HepG2 (cell line): ENCODE measurements around the gene ACAP3. TPM values are rescaled to one million over a fixed set of nuclear protein-coding genes. Genes with fewer than 3 reads are reported as not detected.

ENCODE experiments used
- FOXP1 ChIP-seq, 2 experiments: fragments of 450-650 bp in 1 of 2; IDR thresholded peaks; 2 replicates each; pipeline ENCODE4 v1.6.1; 2017 to 2018; ENCODE audit warnings: antibody characterized with exemption in 1 of 2
- IKZF1 ChIP-seq: fragments of 450-650 bp; IDR thresholded peaks from 2 replicates; pipeline ENCODE4 v1.7.1; 2016
- KLF12 ChIP-seq: sonication (generic); formaldehyde crosslinking; IDR thresholded peaks from 2 replicates; pipeline ENCODE4 v1.4.0; 2020; ENCODE audit warnings: missing genetic modification reagents, borderline replicate concordance
- MED8 ChIP-seq: sonication (generic); formaldehyde crosslinking; IDR thresholded peaks from 2 replicates; pipeline ENCODE4 v1.8.1; 2023; ENCODE audit warnings: mild to moderate bottlenecking, missing genetic modification reagents; ENCODE audit not compliant: insufficient replicate concordance
- NCOA5 ChIP-seq: sonication (generic); formaldehyde crosslinking; IDR thresholded peaks from 2 replicates; pipeline ENCODE4 v1.4.0; 2020; ENCODE audit warnings: missing genetic modification reagents
- NFE2 ChIP-seq: sonication (generic); formaldehyde crosslinking; IDR thresholded peaks from 2 replicates; pipeline ENCODE4 v1.4.0; 2020; ENCODE audit warnings: missing genetic modification reagents
- PHF21A ChIP-seq: sonication (generic); formaldehyde crosslinking; IDR thresholded peaks from 2 replicates; pipeline ENCODE4 v1.5.0; 2020; ENCODE audit warnings: mild to moderate bottlenecking, missing genetic modification reagents
- SAFB2 ChIP-seq: sonication (generic); formaldehyde crosslinking; IDR thresholded peaks from 2 replicates; pipeline ENCODE4 v1.5.1; 2020; ENCODE audit warnings: missing genetic modification reagents, low read depth, mild to moderate bottlenecking, borderline replicate concordance
- SRSF9 ChIP-seq: fragments of 200-400 bp; formaldehyde crosslinking; IDR thresholded peaks from 2 replicates; pipeline ENCODE4 v1.6.1; 2018; ENCODE audit warnings: borderline replicate concordance, mild to moderate bottlenecking, low read depth, low read length; ENCODE audit not compliant: insufficient read depth, poor library complexity, severe bottlenecking
- SRY ChIP-seq: sonication (generic); formaldehyde crosslinking; IDR thresholded peaks from 2 replicates; pipeline ENCODE4 v1.8.0; 2022; ENCODE audit warnings: mild to moderate bottlenecking, missing genetic modification reagents
- YY1 ChIP-seq: IDR thresholded peaks from 2 replicates; pipeline ENCODE4 v1.6.1; 2011; ENCODE audit warnings: low read length, low read depth, moderate library complexity, mild to moderate bottlenecking; ENCODE audit not compliant: insufficient read depth, insufficient replicate concordance
- ZFP36L1 ChIP-seq: sonication (generic); formaldehyde crosslinking; IDR thresholded peaks from 2 replicates; pipeline ENCODE4 v1.8.0; 2022; ENCODE audit warnings: mild to moderate bottlenecking, missing genetic modification reagents, moderate library complexity
- ZNF12 ChIP-seq: sonication (generic); formaldehyde crosslinking; IDR thresholded peaks from 2 replicates; pipeline ENCODE4 v1.5.0; 2020; ENCODE audit warnings: missing genetic modification reagents
- ZNF234 ChIP-seq: sonication (generic); formaldehyde crosslinking; conservative IDR thresholded peaks from 2 replicates; pipeline ENCODE4 v1.5.1; 2020; ENCODE audit warnings: mild to moderate bottlenecking, missing genetic modification reagents
- ZNF672 ChIP-seq: sonication (generic); formaldehyde crosslinking; IDR thresholded peaks from 2 replicates; pipeline ENCODE4 v1.8.1; 2022; ENCODE audit warnings: missing genetic modification reagents
- ZNF761 ChIP-seq: sonication (generic); formaldehyde crosslinking; conservative IDR thresholded peaks from 2 replicates; pipeline ENCODE4 v1.4.0; 2020; ENCODE audit warnings: mild to moderate bottlenecking, missing genetic modification reagents
- polyA plus RNA-seq, 8 experiments: library from polyadenylated mRNA; depleted of rRNA in 3 of 8; stranded (reverse) in 7 of 8; unstranded in 1 of 8; fragments of >200 nt; fragmentation: Illumina TruSeq in 4 of 8; extraction: Trizol in 4 of 8; gene quantifications; 2 replicates each; pipeline versions ENCODE4 v1.2.1 to v1.2.3, GENCODE V29; 2011 to 2016; ENCODE audit warnings: low read depth in 4 of 8, missing spikeins in 1 of 8, mixed read lengths in 1 of 8; ENCODE audit not compliant: insufficient read depth in 1 of 8
- total RNA-seq, 5 experiments: library from RNA; depleted of rRNA; stranded (reverse); fragments of >200 nt; fragmentation: Illumina TruSeq; extraction: Trizol; gene quantifications; 2 replicates each; pipeline ENCODE4 v1.2.3, GENCODE V29; 2016; ENCODE audit warnings: low read depth in 1 of 5
- TF ChIP-seq, protein P1 (sequence below): sonication (generic); formaldehyde crosslinking; IDR thresholded peaks from 2 replicates; pipeline ENCODE4 v1.5.0; 2020; ENCODE audit warnings: mild to moderate bottlenecking, missing genetic modification reagents, borderline replicate concordance
- TF ChIP-seq, protein P2 (sequence below): sonication (generic); formaldehyde crosslinking; IDR thresholded peaks from 2 replicates; pipeline ENCODE4 v1.4.0; 2020; ENCODE audit warnings: missing genetic modification reagents
- TF ChIP-seq, protein P3 (sequence below): sonication (generic); formaldehyde crosslinking; IDR thresholded peaks from 2 replicates; pipeline ENCODE4 v1.8.1; 2023; ENCODE audit warnings: mild to moderate bottlenecking, missing genetic modification reagents

ACAP3 gene
- total and polyA plus RNA-seq, 2 of the 13 experiments (the other 11 are each of a cell fraction or from before 2014, with no cell fraction given): 29.4 to 50.8 TPM

DNA sequence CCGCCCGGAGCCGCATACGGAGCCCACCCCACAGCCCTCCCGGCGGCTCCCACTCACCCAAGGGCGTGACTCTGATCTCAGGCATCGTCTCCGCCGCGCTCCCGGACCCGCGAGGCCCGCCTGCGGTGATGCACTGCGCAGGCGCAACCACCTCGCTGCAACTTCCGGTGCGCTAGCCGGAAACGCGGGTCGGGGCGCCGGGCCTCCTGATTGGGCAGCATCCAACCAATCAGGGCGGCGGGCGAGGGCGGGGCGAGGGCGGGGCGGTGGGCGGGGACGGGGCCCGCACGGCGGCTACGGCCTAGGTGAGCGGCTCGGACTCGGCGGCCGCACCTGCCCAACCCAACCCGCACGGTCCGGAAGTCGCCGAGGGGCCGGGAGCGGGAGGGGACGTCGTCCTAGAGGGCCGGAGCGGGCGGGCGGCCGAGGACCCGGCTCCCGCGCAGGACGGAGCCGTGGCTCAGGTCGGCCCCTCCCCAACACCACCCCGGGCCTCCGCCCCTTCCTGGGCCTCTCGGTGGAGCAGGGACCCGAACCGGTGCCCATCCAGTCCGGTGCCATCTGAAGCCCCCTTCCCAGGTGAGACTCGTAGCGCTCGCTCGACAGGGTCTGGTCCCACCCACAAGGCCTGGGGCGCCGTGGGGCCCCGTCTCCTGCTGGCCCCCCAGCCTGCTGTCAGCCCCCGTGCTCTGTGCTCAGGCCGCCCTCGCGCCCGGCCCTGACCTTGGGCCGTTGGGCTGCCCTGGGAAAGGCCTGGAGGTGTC lies 17.0 kb upstream of the ACAP3 start, which contains the start of the genes CPTP and INTS11 (continued):
- TF ChIP-seq, protein P1, sequence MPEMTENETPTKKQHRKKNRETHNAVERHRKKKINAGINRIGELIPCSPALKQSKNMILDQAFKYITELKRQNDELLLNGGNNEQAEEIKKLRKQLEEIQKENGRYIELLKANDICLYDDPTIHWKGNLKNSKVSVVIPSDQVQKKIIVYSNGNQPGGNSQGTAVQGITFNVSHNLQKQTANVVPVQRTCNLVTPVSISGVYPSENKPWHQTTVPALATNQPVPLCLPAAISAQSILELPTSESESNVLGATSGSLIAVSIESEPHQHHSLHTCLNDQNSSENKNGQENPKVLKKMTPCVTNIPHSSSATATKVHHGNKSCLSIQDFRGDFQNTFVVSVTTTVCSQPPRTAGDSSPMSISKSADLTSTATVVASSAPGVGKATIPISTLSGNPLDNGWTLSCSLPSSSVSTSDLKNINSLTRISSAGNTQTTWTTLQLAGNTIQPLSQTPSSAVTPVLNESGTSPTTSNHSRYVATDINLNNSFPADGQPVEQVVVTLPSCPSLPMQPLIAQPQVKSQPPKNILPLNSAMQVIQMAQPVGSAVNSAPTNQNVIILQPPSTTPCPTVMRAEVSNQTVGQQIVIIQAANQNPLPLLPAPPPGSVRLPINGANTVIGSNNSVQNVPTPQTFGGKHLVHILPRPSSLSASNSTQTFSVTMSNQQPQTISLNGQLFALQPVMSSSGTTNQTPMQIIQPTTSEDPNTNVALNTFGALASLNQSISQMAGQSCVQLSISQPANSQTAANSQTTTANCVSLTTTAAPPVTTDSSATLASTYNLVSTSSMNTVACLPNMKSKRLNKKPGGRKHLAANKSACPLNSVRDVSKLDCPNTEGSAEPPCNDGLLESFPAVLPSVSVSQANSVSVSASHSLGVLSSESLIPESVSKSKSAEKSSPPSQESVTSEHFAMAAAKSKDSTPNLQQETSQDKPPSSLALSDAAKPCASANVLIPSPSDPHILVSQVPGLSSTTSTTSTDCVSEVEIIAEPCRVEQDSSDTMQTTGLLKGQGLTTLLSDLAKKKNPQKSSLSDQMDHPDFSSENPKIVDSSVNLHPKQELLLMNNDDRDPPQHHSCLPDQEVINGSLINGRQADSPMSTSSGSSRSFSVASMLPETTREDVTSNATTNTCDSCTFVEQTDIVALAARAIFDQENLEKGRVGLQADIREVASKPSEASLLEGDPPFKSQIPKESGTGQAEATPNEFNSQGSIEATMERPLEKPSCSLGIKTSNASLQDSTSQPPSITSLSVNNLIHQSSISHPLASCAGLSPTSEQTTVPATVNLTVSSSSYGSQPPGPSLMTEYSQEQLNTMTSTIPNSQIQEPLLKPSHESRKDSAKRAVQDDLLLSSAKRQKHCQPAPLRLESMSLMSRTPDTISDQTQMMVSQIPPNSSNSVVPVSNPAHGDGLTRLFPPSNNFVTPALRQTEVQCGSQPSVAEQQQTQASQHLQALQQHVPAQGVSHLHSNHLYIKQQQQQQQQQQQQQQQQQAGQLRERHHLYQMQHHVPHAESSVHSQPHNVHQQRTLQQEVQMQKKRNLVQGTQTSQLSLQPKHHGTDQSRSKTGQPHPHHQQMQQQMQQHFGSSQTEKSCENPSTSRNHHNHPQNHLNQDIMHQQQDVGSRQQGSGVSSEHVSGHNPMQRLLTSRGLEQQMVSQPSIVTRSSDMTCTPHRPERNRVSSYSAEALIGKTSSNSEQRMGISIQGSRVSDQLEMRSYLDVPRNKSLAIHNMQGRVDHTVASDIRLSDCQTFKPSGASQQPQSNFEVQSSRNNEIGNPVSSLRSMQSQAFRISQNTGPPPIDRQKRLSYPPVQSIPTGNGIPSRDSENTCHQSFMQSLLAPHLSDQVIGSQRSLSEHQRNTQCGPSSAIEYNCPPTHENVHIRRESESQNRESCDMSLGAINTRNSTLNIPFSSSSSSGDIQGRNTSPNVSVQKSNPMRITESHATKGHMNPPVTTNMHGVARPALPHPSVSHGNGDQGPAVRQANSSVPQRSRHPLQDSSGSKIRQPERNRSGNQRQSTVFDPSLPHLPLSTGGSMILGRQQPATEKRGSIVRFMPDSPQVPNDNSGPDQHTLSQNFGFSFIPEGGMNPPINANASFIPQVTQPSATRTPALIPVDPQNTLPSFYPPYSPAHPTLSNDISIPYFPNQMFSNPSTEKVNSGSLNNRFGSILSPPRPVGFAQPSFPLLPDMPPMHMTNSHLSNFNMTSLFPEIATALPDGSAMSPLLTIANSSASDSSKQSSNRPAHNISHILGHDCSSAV (CRISPR knock-in tag): no peak
- TF ChIP-seq SAFB2 (CRISPR knock-in tag) (0 out of 2 replicates have a peak, but pooled peaks have one; percentile 41), ZNF234 (peak; percentile 74; the same call in 1 of the 2 replicates), NCOA5 (CRISPR knock-in tag) (no peak), IKZF1 (no peak), MED8 (peak; percentile 55), ZNF761 (CRISPR knock-in tag) (0 out of 2 replicates have a peak, but pooled peaks have one; percentile 39), ZNF12 (CRISPR knock-in tag) (no peak), YY1 (no peak), NFE2 (CRISPR knock-in tag) (no peak), FOXP1 (IDR thresholded peaks at IDR 0.05) (no peak), FOXP1 (CRISPR knock-in tag; IDR thresholded peaks at IDR 0.05) (no peak), SRSF9 (no peak), KLF12 (CRISPR knock-in tag) (no peak; the same call in 1 of the 2 replicates), SRY (CRISPR knock-in tag) (peak; percentile 54), PHF21A (CRISPR knock-in tag) (peak; percentile 46; the same call in 1 of the 2 replicates), ZFP36L1 (CRISPR knock-in tag) (no peak), ZNF672 (no peak)
- TF ChIP-seq, protein P2, sequence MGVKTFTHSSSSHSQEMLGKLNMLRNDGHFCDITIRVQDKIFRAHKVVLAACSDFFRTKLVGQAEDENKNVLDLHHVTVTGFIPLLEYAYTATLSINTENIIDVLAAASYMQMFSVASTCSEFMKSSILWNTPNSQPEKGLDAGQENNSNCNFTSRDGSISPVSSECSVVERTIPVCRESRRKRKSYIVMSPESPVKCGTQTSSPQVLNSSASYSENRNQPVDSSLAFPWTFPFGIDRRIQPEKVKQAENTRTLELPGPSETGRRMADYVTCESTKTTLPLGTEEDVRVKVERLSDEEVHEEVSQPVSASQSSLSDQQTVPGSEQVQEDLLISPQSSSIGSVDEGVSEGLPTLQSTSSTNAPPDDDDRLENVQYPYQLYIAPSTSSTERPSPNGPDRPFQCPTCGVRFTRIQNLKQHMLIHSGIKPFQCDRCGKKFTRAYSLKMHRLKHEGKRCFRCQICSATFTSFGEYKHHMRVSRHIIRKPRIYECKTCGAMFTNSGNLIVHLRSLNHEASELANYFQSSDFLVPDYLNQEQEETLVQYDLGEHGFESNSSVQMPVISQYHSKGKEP: no peak
- TF ChIP-seq, protein P3, sequence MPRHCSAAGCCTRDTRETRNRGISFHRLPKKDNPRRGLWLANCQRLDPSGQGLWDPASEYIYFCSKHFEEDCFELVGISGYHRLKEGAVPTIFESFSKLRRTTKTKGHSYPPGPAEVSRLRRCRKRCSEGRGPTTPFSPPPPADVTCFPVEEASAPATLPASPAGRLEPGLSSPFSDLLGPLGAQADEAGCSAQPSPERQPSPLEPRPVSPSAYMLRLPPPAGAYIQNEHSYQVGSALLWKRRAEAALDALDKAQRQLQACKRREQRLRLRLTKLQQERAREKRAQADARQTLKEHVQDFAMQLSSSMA (CRISPR knock-in tag): no peak
